Measurements from ENCODE around the gene AFAP1.

The AFAP1 gene

GRCh38 chr4:7758476-7758875, 181.2 kb downstream of the AFAP1 start:
- Histone ChIP-seq H3K4me2 (ENCODE audit: low read length) (no peak overlapping the region), H3K9ac (no peak overlapping the region), H3K79me2 (no peaks in the 10 kb centered on the region), H3K4me1 (no peaks in the 10 kb centered on the region), H3K27me3 (ENCODE audit: control insufficient read depth, insufficient read depth, low read length) (no peaks in the 10 kb centered on the region), H3K36me3 (ENCODE audit: control insufficient read depth, insufficient read depth, low read length) (no peaks in the 10 kb centered on the region), H2AFZ (no peak overlapping the region), H3K9me3 (ENCODE audit: control insufficient read depth, low read length) (no peaks in the 10 kb centered on the region), H3K4me3 (ENCODE audit: low read depth, low read length) (no peak overlapping the region), H3K27ac (no peak overlapping the region)
- no peak for TF ChIP-seq CTCF (IDR thresholded peaks at IDR 0.05)

DNA sequence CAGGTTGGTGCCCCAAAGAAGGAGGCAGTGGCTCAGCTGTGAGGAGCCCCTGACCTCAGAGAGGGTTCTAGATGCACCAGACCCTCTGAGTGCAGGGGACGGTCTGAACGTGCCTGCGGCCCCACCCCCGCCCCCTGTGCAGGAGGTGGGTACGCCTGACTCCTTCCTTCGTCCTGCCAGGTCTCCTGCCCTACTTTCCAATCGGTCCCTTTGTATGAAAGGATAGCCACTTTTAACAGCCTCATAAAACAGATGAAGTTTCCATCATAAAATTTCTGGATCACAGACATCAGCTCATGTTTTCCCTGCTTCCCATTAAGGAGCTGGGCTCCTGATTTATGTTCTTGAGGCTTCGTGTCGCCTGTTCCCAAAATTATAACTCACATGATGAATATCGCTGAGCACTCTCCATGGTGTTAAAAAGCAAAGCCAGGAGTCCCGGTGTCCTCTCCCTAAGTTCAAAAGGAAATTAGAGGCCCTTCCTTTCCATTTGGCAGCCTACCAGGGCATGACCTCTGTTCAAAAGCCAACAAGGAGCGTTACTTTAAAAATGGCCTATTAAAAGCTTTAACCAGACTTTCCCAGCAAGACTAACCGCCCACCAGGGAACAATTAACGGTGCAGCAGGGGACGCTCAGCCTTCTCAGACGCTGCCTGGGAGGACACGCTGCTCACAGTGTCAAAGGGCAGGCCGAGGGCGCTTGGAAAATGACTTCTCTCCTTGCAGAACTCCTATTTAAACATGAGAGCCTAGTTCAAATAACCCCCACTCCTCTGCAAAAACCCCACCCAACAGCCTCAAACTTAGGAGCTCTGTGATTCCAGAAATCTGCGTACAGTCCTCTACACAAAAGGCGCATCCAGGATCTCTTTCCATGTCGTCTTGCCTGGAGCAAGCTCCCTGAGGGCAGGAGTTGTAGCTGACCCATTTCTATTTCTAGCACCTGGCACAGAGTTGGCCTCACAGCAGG, 181.9 kb downstream of the AFAP1 start:
- H3K4me2 ChIP-seq (ENCODE audit: low read length): no peak overlapping the region
- no peaks in the 10 kb centered on the region for H3K36me3 ChIP-seq (ENCODE audit: control insufficient read depth, insufficient read depth, low read length)
- H3K9me3 ChIP-seq (ENCODE audit: control insufficient read depth, low read length): no peaks in the 10 kb centered on the region
- no peaks in the 10 kb centered on the region for H3K4me1 ChIP-seq
- no peak for TF ChIP-seq CTCF (IDR thresholded peaks at IDR 0.05)
- H3K9ac ChIP-seq: no peak overlapping the region
- no peak overlapping the region for H3K27ac ChIP-seq
- H3K4me3 ChIP-seq (ENCODE audit: low read depth, low read length): no peak overlapping the region
- H2AFZ ChIP-seq: no peak overlapping the region
- no peaks in the 10 kb centered on the region for H3K27me3 ChIP-seq (ENCODE audit: control insufficient read depth, insufficient read depth, low read length)
- H3K79me2 ChIP-seq: no peaks in the 10 kb centered on the region

DNA sequence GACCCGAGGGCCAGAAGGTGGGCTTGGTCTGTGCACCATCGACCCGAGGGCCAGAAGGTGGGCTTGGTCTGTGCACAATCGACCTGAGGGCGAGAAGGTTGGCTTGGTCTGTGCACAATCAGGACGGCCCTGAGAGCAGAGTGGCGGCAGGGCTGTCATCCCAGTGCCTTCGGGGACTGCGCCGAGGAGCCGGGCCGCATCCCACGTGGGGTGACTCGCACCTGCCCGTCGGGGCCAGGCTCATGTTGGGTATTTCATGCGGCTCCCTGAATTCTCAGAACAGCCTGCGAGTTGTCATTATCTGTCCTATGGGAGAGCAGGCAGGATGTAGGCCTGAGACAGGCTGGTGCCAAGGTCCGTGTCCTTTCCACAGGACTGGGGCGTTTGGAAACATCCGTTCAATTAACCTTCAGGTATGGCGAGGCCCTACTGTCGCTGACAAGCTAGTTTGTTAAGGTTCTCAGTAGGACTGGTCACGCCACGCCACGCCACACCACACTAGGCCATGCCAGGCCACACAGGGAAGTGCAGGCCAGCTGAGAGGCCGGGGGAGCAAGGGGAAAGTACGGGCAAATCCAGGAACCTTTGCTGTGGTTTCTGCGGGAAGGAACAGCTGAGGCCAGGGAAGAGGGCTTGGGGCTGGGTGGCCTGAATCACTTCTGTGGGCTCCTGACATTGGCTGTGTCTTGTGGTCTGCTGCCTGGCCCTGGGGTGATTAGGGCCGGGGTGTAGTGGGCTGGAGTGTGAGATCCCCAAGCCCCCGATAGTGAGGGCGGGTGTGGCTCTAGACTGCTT, 182.9 kb downstream of the AFAP1 start:
- Histone ChIP-seq H3K27ac (no peak overlapping the region), H3K27me3 (ENCODE audit: control insufficient read depth, insufficient read depth, low read length) (no peaks in the 10 kb centered on the region)

DNA sequence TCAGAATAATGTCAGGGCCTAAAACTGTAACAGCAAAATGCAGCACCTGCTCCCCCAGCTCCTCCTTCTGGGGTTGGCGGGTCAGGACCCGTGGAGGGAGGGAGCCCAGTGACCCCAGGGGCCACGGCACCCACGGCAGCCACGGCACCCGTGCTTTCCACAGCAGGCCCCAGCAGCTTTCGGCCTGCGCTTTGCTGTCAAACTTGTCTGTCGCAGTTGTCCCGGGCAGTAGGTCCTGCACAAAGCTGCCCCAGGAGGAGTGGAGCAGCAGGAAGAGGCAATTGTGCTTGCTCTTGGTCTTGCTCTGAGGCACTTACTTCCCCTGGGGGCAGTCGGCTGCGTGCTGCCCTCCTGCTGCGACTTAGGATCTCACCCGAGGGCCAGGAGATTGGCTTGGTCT, 183.6 kb downstream of the AFAP1 start:
- TF ChIP-seq CTCF (IDR thresholded peaks at IDR 0.05): no peak
- Histone ChIP-seq H3K9me3 (ENCODE audit: control insufficient read depth, low read length) (no peaks in the 10 kb centered on the region), H3K4me1 (no peaks in the 10 kb centered on the region), H3K4me3 (ENCODE audit: low read depth, low read length) (no peak overlapping the region), H3K36me3 (ENCODE audit: control insufficient read depth, insufficient read depth, low read length) (no peaks in the 10 kb centered on the region), H3K27me3 (ENCODE audit: control insufficient read depth, insufficient read depth, low read length) (no peaks in the 10 kb centered on the region), H3K4me2 (ENCODE audit: low read length) (no peak overlapping the region), H3K79me2 (no peaks in the 10 kb centered on the region), H3K9ac (no peak overlapping the region), H2AFZ (no peak overlapping the region), H3K27ac (no peak overlapping the region)

More for the DNA sequence above, 182.9 kb downstream of the AFAP1 start:
- Histone ChIP-seq H3K4me1 (no peaks in the 10 kb centered on the region), H3K9me3 (ENCODE audit: control insufficient read depth, low read length) (no peaks in the 10 kb centered on the region), H3K9ac (no peak overlapping the region), H2AFZ (no peak overlapping the region), H3K79me2 (no peaks in the 10 kb centered on the region), H3K36me3 (ENCODE audit: control insufficient read depth, insufficient read depth, low read length) (no peaks in the 10 kb centered on the region), H3K4me3 (ENCODE audit: low read depth, low read length) (no peak overlapping the region), H3K4me2 (ENCODE audit: low read length) (no peak overlapping the region)
- TF ChIP-seq CTCF (IDR thresholded peaks at IDR 0.05): no peak
